ENCODE data around the gene OXT.

DNA sequence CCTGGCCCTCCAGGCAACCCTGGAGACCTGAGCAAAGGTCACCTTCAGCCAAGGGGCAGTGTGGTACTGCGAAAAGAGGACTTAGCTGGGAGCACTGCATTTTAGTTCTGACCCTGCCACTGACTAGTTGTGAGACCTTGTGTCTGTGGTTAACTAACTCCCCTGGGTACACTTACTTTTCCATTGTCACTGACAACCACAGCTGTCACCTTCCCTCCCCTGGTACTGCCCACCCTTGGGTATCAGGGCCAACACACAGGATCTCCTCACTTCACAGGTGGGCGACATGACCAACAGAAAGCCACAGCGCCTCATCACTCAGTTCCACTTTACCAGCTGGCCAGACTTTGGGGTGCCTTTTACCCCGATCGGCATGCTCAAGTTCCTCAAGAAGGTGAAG is 49.6 kb upstream of the OXT start:
- TF ChIP-seq POLR2A (IDR thresholded peaks at IDR 0.05; ENCODE audit: low read length) (no peak), GATA1 (IDR thresholded peaks at IDR 0.05; ENCODE audit: low read depth, low read length) (no peak)

Data from erythroblast (primary cell).